RWPE1 (cell line): Measurements from ENCODE around the gene PIGV.

Experiments used
- CTCF ChIA-PET: fragments of 350-600 bp; sonication (Branson Sonifier 250); formaldehyde crosslinking; extraction: SDS; loops from one replicate; lab custom pipeline; 2021; lab: Yijun Ruan, JAX
- POLR2A ChIA-PET: fragments of 400-600 bp; formaldehyde crosslinking; extraction: SDS; loops from one replicate; lab custom pipeline; 2020; ENCODE audit warnings: antibody characterized with exemption; ENCODE audit not compliant: low non-redundant PET; lab: Yijun Ruan, JAX
- DNase-seq: peaks from one replicate; pipeline ENCODE4 v3.0.0; 2012; ENCODE audit warnings: low spot score
- H3K27ac ChIP-seq: fragments of 450-650 bp; 2 replicates; pipeline ENCODE4 v1.5.1; 2017
- CTCF ChIP-seq: fragments of 450-650 bp; conservative IDR thresholded peaks from 2 replicates; pipeline ENCODE4 v1.5.1; 2017; ENCODE audit warnings: low read depth, mild to moderate bottlenecking

The PIGV gene

GRCh38 chr1:26752519-26752918 is 35.2 kb upstream of the PIGV start:
- H3K27ac ChIP-seq: no peak overlapping the region
- ChIA-PET CTCF (no interaction called here), POLR2A (no interaction called here)
- TF ChIP-seq CTCF: no peak
- no peak for DNase-seq

- peak overlapping the region; percentile 38 for H3K27ac ChIP-seq
- peak; percentile 83 for DNase-seq
- ChIA-PET CTCF (interaction anchor here (0.6 to 1.0 kb wide), 4 partner anchors 15 to 152 kb away, joined by 3 read pairs; no protein-coding TSS in a partner anchor), POLR2A (no interaction called here)
- no peak for TF ChIP-seq CTCF
These were observed 33.5 kb upstream of the PIGV start for GRCh38 chr1:26754086-26754874.

GRCh38 chr1:26758358-26758757 is 29.4 kb upstream of the PIGV start:
- POLR2A ChIA-PET: interaction anchor here (0.7 kb wide), 1 partner anchor 180 kb away, joined by 6 read pairs; no protein-coding TSS in a partner anchor
- no peak overlapping the region for H3K27ac ChIP-seq
- no peak for TF ChIP-seq CTCF
- CTCF ChIA-PET: no interaction called here
- no peak for DNase-seq

GRCh38 chr1:26759531-26759930 is 28.2 kb upstream of the PIGV start:
- ChIA-PET POLR2A (no interaction called here), CTCF (interaction anchor here (0.7 to 1.1 kb wide), 2 partner anchors 29 kb away, joined by 3 read pairs; no protein-coding TSS in a partner anchor)
- no peak for TF ChIP-seq CTCF
- H3K27ac ChIP-seq: no peak overlapping the region
- no peak for DNase-seq

- no peak overlapping the region for H3K27ac ChIP-seq
- DNase-seq: no peak
- CTCF ChIA-PET: no interaction called here
- no peak for TF ChIP-seq CTCF
- POLR2A ChIA-PET: no interaction called here
These were observed 26.5 kb upstream of the PIGV start for GRCh38 chr1:26761217-26761616.

- H3K27ac ChIP-seq: no peak overlapping the region
- ChIA-PET POLR2A (no interaction called here), CTCF (interaction anchor here (1.5 kb wide), 1 partner anchor 21 kb away, joined by 3 read pairs; no protein-coding TSS in a partner anchor)
- DNase-seq: no peak
- TF ChIP-seq CTCF: no peak
These were observed 20.0 kb upstream of the PIGV start for GRCh38 chr1:26767714-26768113.
